ENCODE measurements around the gene RIPOR2. TPM values are rescaled to one million over a fixed set of nuclear protein-coding genes. Genes with fewer than 3 reads are reported as not detected.

The RIPOR2 gene
- total RNA-seq, 1 donor from 2014 or later: 1.1 TPM

DNA sequence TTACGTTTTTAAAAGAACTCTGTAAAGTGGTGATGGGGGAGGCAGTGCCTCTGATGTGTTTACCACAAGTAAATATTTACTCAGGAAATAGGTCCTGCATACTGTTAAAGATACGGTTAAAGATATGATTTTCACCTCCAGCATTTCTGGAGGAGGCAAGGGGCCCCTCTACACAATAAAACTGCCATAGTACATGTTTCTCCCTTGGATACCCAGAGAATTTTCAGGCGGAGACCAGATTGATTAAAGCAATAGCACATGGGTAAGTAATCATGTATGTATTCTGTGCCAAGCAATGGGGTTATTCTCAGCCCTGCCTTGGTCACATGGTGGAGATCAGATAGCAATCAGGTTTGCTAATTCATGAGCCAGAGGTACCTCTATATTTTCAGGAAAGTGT is 9.6 kb downstream of the RIPOR2 start:
- Mint-ChIP-seq H3K4me1 (ENCODE audit: unreplicated experiment) (peaks cover 12% of the 10 kb centered on the region), H3K36me3 (ENCODE audit: low read depth, unreplicated experiment) (no peaks in the 10 kb centered on the region), H3K4me3 (ENCODE audit: unreplicated experiment) (no peak overlapping the region), H3K27ac (ENCODE audit: unreplicated experiment) (no peak overlapping the region), H3K27me3 (ENCODE audit: unreplicated experiment) (peaks cover 4% of the 10 kb centered on the region), H3K9me3 (ENCODE audit: unreplicated experiment) (no peaks in the 10 kb centered on the region)
- TF ChIP-seq, protein P1, sequence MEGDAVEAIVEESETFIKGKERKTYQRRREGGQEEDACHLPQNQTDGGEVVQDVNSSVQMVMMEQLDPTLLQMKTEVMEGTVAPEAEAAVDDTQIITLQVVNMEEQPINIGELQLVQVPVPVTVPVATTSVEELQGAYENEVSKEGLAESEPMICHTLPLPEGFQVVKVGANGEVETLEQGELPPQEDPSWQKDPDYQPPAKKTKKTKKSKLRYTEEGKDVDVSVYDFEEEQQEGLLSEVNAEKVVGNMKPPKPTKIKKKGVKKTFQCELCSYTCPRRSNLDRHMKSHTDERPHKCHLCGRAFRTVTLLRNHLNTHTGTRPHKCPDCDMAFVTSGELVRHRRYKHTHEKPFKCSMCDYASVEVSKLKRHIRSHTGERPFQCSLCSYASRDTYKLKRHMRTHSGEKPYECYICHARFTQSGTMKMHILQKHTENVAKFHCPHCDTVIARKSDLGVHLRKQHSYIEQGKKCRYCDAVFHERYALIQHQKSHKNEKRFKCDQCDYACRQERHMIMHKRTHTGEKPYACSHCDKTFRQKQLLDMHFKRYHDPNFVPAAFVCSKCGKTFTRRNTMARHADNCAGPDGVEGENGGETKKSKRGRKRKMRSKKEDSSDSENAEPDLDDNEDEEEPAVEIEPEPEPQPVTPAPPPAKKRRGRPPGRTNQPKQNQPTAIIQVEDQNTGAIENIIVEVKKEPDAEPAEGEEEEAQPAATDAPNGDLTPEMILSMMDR (IDR thresholded peaks at IDR 0.05; ENCODE audit: unreplicated experiment): no peak
- DNase-seq (ENCODE audit: low spot score): no peak

DNA sequence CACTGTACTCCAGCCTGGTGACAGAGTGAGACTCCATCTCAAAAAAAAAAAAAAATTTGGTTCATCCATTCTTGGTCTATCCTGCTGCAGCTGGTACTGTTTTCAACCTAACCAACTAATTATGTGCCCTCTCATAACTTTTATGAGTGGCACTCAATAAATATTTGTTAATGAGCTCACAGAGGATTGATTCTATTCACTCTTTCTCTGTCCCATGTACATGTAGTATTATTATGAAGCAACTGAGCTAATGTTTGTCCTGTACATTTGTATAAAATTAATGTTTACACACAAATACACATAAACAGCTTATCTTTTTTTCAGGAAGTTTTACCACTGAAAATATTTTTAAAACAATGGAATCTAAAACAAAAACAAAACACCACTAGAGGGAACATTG is 10.1 kb downstream of the RIPOR2 start:
- Mint-ChIP-seq H3K27me3 (ENCODE audit: unreplicated experiment) (peaks cover 4% of the 10 kb centered on the region), H3K27ac (ENCODE audit: unreplicated experiment) (no peak overlapping the region), H3K4me1 (ENCODE audit: unreplicated experiment) (peaks cover 11% of the 10 kb centered on the region), H3K36me3 (ENCODE audit: low read depth, unreplicated experiment) (no peaks in the 10 kb centered on the region), H3K4me3 (ENCODE audit: unreplicated experiment) (no peak overlapping the region), H3K9me3 (ENCODE audit: unreplicated experiment) (no peaks in the 10 kb centered on the region)
- TF ChIP-seq, protein P1 (IDR thresholded peaks at IDR 0.05; ENCODE audit: unreplicated experiment): no peak
- DNase-seq (ENCODE audit: low spot score): no peak

DNA sequence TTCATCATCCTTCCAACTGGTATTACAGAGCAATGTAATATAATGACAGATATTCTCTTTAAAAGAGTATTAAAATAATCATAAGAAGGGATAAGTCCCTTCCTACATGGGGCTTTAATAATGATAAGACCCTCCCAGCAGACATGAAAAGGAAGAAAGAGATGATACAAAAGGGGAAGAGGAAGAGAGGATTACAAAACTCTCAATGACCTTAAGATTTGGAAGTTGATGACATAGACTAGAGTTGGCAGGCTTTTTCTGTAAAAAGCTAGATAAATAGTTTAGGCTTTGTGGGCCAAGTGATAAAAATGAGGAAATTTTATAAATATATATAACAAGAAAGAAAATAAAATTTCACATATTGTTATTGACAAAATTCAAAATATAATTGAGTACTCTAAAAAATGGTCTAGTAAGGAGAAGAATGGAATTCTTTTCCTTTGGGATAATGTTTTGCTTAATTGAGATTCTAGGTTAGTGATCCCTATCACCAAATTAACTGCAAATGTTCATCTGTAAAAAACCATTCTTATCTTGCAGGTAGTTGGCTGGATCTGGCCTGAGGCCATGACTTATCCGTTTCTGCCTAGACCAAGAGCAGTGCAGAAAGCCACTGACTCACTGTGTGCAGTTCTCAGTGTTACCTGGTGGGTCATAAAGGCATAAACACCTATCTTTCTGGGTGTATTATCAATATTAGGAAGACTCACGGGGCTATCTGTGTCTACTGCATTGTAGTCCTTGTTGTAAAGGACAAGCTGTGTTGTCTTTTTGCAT is 11.0 kb downstream of the RIPOR2 start:
- H3K9me3 Mint-ChIP-seq (ENCODE audit: unreplicated experiment): no peaks in the 10 kb centered on the region
- no peak overlapping the region for H3K27ac Mint-ChIP-seq (ENCODE audit: unreplicated experiment)
- no peak overlapping the region for H3K4me3 Mint-ChIP-seq (ENCODE audit: unreplicated experiment)
- H3K36me3 Mint-ChIP-seq (ENCODE audit: low read depth, unreplicated experiment): no peaks in the 10 kb centered on the region
- DNase-seq (ENCODE audit: low spot score): no peak
- TF ChIP-seq, protein P1 (IDR thresholded peaks at IDR 0.05; ENCODE audit: unreplicated experiment): no peak
- H3K27me3 Mint-ChIP-seq (ENCODE audit: unreplicated experiment): peaks cover 4% of the 10 kb centered on the region
- peaks cover 14% of the 10 kb centered on the region for H3K4me1 Mint-ChIP-seq (ENCODE audit: unreplicated experiment)

DNA sequence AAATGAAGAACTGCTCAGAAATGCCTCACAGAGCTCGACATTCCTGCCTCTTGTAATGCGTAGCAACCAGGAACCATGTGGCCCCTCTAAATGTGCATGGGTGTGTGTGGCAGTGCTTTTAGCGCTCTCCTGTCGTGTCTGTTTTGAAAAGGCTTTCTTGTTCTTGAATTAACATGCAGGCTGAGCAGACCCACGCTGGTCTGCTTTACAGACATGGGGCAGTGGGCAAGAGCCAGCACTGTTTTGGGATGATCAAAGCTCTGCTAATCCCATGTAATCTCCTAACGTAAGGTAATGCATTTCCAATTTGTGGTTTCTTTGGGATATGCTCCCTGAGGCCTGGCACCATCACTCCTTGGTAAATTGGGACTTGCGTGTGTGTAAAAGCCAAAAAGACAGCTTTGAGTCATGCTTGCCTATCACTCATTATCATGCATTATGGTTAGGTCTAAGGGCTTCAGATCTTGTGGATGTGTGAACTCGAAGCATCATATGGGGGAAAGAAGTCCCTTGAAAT is 11.8 kb downstream of the RIPOR2 start:
- TF ChIP-seq, protein P1 (IDR thresholded peaks at IDR 0.05; ENCODE audit: unreplicated experiment): no peak
- Mint-ChIP-seq H3K4me3 (ENCODE audit: unreplicated experiment) (no peak overlapping the region), H3K4me1 (ENCODE audit: unreplicated experiment) (peaks cover 23% of the 10 kb centered on the region), H3K36me3 (ENCODE audit: low read depth, unreplicated experiment) (no peaks in the 10 kb centered on the region), H3K27ac (ENCODE audit: unreplicated experiment) (no peak overlapping the region), H3K9me3 (ENCODE audit: unreplicated experiment) (no peaks in the 10 kb centered on the region), H3K27me3 (ENCODE audit: unreplicated experiment) (peaks cover 4% of the 10 kb centered on the region)
- no peak for DNase-seq (ENCODE audit: low spot score)

DNA sequence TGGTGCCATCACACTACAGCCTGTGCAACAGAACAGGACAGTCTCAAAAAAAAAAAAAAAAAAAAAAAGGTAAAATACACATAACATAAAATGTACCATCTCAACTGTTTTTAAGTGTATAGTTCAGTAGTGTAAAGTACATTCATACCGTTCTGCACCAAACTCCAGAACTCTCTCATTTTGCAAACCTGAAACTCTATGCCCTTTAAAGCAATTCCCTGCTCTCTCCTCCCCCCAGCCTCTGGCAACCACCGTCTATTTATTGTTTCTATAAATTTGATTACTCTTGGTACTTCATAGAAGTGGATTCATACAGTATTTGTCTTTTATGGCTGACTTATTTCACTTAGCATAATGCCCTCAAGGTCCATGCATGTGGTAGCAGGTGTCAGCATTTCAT is 12.9 kb downstream of the RIPOR2 start:
- Mint-ChIP-seq H3K27me3 (ENCODE audit: unreplicated experiment) (peaks cover 4% of the 10 kb centered on the region), H3K4me3 (ENCODE audit: unreplicated experiment) (no peak overlapping the region), H3K9me3 (ENCODE audit: unreplicated experiment) (no peaks in the 10 kb centered on the region), H3K36me3 (ENCODE audit: low read depth, unreplicated experiment) (no peaks in the 10 kb centered on the region), H3K27ac (ENCODE audit: unreplicated experiment) (no peak overlapping the region), H3K4me1 (ENCODE audit: unreplicated experiment) (peaks cover 29% of the 10 kb centered on the region)
- no peak for DNase-seq (ENCODE audit: low spot score)
- TF ChIP-seq, protein P1 (IDR thresholded peaks at IDR 0.05; ENCODE audit: unreplicated experiment): no peak
